ENCODE data around the gene DGKG.

The DGKG gene

DNA sequence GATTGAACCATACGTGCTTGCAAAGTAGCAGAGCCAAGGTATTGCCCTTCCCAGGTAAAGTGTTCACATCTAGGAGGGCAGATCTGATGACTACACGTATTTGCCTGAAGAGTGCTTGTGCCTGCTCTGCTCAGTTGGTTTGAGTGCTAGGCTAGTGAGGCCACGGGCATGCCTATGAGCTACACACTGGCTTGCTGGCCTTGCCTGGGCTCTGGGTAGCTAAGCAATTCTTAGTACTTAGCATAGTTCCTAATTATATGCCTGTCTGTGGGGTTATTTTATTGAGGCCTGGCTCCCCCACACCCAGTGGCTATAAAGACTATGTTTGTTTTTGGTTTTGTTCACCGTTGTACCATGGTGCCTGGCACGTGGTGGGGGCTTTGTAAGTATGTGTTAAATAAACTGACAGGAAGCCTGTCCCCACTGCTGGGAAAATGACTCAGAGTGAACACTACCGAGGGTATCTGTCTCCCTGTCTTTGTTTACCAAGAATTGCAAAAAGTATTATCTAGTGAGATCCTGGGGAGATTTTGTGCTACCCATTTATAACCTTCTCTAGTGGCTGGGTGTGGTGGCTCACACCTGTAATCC, 181.0 kb downstream of the DGKG start:
- Histone ChIP-seq H3K4me3 (ENCODE audit: low read depth, low read length) (no peak overlapping the region), H3K36me3 (no peaks in the 10 kb centered on the region), H3K27ac (no peak overlapping the region), H3K9me3 (ENCODE audit: severe bottlenecking) (no peaks in the 10 kb centered on the region), H3K27me3 (ENCODE audit: insufficient read depth, low read depth, severe bottlenecking) (no peaks in the 10 kb centered on the region)
- TF ChIP-seq CTCF (IDR thresholded peaks at IDR 0.05; ENCODE audit: low read depth, low read length): no peak
- no peak for DNase-seq

GRCh38 chr3:186180151-186180550, 181.9 kb downstream of the DGKG start:
- no peaks in the 10 kb centered on the region for H3K27me3 ChIP-seq (ENCODE audit: insufficient read depth, low read depth, severe bottlenecking)
- DNase-seq: no peak
- H3K27ac ChIP-seq: no peak overlapping the region
- no peak for TF ChIP-seq CTCF (IDR thresholded peaks at IDR 0.05; ENCODE audit: low read depth, low read length)
- H3K36me3 ChIP-seq: no peaks in the 10 kb centered on the region
- H3K4me3 ChIP-seq (ENCODE audit: low read depth, low read length): no peak overlapping the region
- H3K9me3 ChIP-seq (ENCODE audit: severe bottlenecking): no peaks in the 10 kb centered on the region

DNA sequence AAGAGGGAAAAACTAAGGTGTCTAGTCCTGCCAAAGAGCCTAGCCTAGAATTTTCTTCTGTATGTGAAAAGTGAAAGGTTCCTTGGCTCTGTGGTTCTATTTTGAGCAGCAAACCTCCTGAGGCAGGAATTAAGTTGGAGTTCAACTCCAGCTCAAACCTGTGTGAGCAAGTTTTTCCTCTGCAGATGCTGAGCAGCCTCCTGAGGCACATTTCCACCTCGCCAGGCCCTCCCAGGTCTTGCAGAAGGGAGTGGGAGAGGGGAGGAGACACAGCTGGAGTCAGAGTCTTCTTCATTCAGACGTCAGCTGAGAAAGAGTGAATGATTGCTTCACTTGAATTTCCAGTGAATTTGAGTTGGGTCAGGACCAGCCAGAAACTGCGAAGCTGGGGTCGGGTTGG, 183.6 kb downstream of the DGKG start:
- H3K36me3 ChIP-seq: no peaks in the 10 kb centered on the region
- TF ChIP-seq CTCF (IDR thresholded peaks at IDR 0.05; ENCODE audit: low read depth, low read length): no peak
- no peak overlapping the region for H3K27ac ChIP-seq
- no peak overlapping the region for H3K4me3 ChIP-seq (ENCODE audit: low read depth, low read length)
- no peaks in the 10 kb centered on the region for H3K9me3 ChIP-seq (ENCODE audit: severe bottlenecking)
- DNase-seq: no peak
- H3K27me3 ChIP-seq (ENCODE audit: insufficient read depth, low read depth, severe bottlenecking): no peaks in the 10 kb centered on the region

- DNase-seq: no peak
- no peaks in the 10 kb centered on the region for H3K9me3 ChIP-seq (ENCODE audit: severe bottlenecking)
- no peak overlapping the region for H3K4me3 ChIP-seq (ENCODE audit: low read depth, low read length)
- no peaks in the 10 kb centered on the region for H3K27me3 ChIP-seq (ENCODE audit: insufficient read depth, low read depth, severe bottlenecking)
- no peak for TF ChIP-seq CTCF (IDR thresholded peaks at IDR 0.05; ENCODE audit: low read depth, low read length)
- no peaks in the 10 kb centered on the region for H3K36me3 ChIP-seq
- no peak overlapping the region for H3K27ac ChIP-seq
These were observed 185.6 kb downstream of the DGKG start for GRCh38 chr3:186176373-186176990.

DNA sequence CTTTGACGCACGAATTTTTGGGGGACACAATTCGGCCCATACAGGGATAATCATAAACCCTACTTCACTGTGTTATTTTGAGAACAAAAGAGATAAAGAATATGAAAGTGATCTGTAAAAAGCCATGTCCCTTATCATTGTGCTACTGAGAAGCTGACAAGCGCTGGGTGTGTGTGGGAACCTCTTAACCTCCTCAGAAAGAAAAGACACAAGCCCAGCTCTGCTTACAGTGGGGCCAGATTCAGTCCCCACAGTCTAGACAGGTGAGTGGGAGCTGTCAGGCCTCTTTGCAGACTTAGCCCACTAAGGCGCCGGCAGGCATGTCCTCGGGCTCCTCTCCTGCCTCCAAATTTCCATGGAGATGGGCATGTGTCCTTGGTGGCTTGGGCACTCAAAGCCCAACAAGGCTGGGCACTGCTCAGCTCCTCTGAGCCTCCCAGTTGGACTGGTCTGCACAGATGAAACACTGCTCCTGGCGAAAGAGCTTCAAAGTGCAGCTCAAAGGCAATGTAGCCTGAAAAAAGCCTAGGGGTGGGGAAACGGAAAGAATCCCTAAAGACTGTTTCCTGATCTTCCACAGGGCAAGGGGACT, 188.7 kb downstream of the DGKG start:
- Histone ChIP-seq H3K9me3 (ENCODE audit: severe bottlenecking) (no peaks in the 10 kb centered on the region), H3K27ac (no peak overlapping the region), H3K4me3 (ENCODE audit: low read depth, low read length) (no peak overlapping the region), H3K36me3 (no peaks in the 10 kb centered on the region), H3K27me3 (ENCODE audit: insufficient read depth, low read depth, severe bottlenecking) (no peaks in the 10 kb centered on the region)
- no peak for DNase-seq
- no peak for TF ChIP-seq CTCF (IDR thresholded peaks at IDR 0.05; ENCODE audit: low read depth, low read length)
